Islet precursor cell (in vitro differentiated cells): ENCODE results near the gene CMTM5.

Experiments
- DNase-seq: peaks from one replicate; pipeline ENCODE4 v3.0.0-alpha.2; 2018

The CMTM5 gene

GRCh38 chr14:23376482-23377197 is at the start of gene CMTM5:
TSS of gene CMTM5 (plus strand) at chr14:23377046. CDS start at chr14:23377252, 206 bp downstream.
- peak; percentile 65 for DNase-seq

GRCh38 chr14:23327947-23328744 is 48.7 kb upstream of the CMTM5 start:
- DNase-seq: peak; percentile 75

- DNase-seq: no peak
Measured at GRCh38 chr14:23335623-23336022, 41.2 kb upstream of the CMTM5 start.

GRCh38 chr14:23339506-23340268 is 37.2 kb upstream of the CMTM5 start:
- no peak for DNase-seq

GRCh38 chr14:23344481-23344880 is 32.4 kb upstream of the CMTM5 start:
- peak; percentile 14 for DNase-seq

GRCh38 chr14:23345987-23346692 is 30.7 kb upstream of the CMTM5 start:
- peak; percentile 55 for DNase-seq

GRCh38 chr14:23346693-23347405 is 30.0 kb upstream of the CMTM5 start:
- DNase-seq: peak; percentile 37

GRCh38 chr14:23347406-23348296 is 29.2 kb upstream of the CMTM5 start:
- peak; percentile 40 for DNase-seq

- DNase-seq: no peak
Measured at GRCh38 chr14:23348297-23348655, 28.6 kb upstream of the CMTM5 start.

- peak; percentile 34 for DNase-seq
Measured at GRCh38 chr14:23349156-23349845, 27.5 kb upstream of the CMTM5 start.

GRCh38 chr14:23351681-23352505 is 25.0 kb upstream of the CMTM5 start:
- peak; percentile 61 for DNase-seq

- DNase-seq: peak; percentile 96
Measured at GRCh38 chr14:23352506-23353432, 24.1 kb upstream of the CMTM5 start, which contains the start of gene SLC22A17. TSS of gene SLC22A17 (minus strand) at chr14:23352887.

GRCh38 chr14:23353433-23353780 is 23.4 kb upstream of the CMTM5 start:
- peak; percentile 43 for DNase-seq

- DNase-seq: peak; percentile 37
Measured at GRCh38 chr14:23354990-23355389, 21.9 kb upstream of the CMTM5 start.

GRCh38 chr14:23355871-23356435 is 20.9 kb upstream of the CMTM5 start:
- DNase-seq: peak; percentile 33

- DNase-seq: no peak
Measured at GRCh38 chr14:23356662-23357061, 20.2 kb upstream of the CMTM5 start.

GRCh38 chr14:23357261-23357660 is 19.6 kb upstream of the CMTM5 start:
- DNase-seq: peak; percentile 40

- no peak for DNase-seq
Measured at GRCh38 chr14:23358042-23358441, 18.8 kb upstream of the CMTM5 start.
